HG02973 (cell line): ENCODE measurements around the gene PLA2G1B.
A peak's percentile ranks its signal among the peaks of the same experiment; 100 is the strongest.

Experiments
- ATAC-seq: cut with Tn5 transposase; IDR thresholded peaks from one replicate; pipeline ENCODE4 v1.9.1; 2021; ENCODE audit warnings: moderate library complexity; ENCODE audit not compliant: unreplicated experiment

Gene PLA2G1B

DNA sequence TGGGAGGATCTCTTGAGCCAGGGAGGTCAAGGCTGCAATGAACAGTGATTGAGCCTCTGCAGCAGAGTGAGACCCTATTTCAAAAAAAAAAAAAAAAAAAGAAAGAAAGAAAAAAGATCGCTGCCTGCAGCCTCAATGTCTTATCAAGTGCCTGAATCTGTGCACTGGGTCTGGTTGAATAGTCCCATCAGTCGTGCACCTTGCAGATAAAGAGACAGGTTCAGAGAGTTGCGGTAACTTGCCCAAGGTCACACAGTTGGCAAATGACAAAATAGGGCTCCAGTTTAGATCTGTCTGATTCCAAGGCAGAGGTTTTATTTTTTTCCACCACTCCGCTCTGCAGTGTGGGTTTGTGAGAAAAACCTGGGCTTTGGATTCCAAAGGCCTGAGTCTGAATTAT is 649 bp upstream of the PLA2G1B start:
- no peak for ATAC-seq

DNA sequence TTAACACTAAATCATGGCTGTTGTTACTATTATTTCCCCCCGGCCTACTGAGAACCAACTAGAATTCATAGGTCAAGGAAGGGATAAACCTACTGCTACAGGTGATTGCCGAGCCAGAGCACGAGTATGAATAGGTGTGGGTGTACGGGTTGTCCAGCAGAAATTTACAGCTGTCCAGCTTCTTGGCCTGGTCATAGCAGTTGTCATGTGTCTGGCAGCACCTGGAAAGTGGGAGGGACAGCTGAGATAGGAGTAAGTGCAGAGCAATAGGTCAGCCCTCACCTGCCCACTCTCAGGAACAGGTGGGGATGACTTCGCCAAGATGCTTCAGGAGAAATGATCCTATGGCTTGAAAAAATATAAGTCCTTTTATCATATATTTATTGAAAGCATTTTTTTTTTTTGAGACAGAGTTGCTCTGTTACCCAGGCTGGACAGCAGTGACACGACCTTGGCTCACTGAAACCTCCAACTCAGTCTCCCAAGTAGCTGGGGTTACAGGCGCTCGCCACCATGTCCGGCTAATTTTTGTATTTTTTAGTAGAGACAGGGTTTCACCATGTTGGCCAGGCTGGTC is 2.6 kb downstream of the PLA2G1B start:
- ATAC-seq, result no peak

DNA sequence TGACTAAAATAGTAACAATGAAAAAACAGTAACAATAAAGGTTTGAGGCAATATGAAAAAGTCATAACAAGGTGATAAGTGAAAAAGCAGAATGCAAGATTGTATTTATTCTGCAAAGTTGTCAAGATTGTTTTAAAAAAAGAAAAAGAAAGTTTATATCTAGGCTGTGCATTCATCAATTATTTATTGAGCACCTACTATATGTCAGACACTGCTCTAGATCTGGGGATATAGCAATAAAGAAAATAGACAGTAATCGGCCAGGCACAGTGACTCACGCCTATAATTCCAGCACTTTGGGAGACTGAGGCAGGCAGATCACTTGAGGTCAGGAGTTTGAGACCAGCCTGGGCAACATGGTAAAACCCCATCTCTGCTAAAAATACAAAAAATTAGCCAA is 3.8 kb downstream of the PLA2G1B start:
- no peak for ATAC-seq

DNA sequence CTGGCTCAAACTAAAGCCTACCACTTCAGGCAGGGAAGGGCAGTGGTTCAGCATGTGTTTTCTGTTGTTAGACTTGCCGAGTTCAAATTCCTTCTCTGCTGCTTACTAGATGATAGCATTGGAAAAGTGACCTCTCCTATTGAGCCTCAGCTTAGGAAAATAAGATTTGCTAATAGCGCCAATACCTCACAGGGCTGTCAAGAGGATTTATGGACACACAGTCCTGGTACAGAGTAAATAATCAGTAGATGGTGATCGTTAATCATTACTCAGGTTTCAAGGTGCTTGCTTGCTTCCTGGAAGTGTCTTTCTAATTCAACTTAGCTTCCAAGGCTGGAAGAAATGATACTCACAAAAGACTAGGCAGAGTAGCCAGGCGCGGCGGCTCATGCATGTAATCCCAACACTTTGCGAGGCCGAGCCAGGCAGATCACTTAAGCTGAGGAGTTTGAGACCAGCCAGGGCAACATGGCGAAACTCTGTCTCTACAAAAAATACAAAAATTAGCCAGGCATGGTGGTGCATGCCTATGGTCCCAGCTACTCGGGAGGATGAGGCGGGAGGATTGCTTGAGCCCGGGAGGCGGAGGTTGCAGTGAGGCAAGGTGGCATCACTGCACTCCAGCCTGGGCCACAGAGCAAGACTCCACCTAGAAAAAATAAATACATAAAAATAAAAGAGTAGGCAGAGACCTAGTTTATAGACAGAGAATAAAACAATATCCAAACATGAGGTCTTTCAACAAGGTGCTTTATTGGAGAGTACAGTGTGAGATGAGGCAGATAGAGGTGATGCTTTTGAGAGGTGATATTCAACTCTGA is 6.0 kb downstream of the PLA2G1B start:
- ATAC-seq, result no peak

DNA sequence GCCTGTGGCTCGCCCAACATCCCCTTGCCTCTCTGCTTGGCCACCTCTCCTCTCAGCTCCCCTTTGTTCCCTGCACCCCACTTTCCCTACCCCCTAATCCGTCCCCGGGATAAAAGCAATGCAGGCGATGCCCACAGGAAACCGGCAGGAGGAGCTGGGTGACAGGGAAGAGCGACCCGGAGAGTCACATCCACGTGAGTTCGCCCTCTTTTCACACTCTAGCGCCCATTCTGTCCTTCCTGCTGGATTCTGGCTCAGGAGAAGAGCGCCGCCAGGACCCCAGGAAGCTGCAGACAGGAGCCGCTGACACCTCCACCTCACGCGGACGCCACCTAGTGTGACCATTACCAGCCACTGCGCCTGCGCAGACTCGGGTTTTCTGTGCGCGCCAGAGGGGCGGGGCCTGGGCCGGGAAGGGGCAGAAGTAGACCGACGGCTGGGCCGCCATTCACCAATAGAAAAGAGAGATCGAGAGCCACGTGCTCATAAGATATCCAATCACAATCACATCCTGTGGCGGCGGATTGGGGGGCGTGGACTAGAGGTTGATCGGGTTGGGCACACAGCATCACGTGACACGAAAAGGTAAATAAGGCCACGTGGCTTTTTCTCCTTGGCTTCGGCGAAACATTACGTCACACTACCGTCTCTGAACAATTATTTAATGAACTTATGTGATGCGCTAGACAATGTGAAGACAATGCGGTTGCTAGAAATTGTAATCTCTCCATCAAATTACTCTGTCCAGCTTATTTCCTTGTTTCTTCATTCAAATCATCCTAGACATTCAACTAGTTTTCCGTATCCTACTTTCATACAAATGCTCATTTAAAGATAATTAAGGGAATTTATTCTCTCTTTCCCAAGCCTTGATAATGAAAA is 10.1 kb downstream of the PLA2G1B start:
- ATAC-seq, result peak; percentile 95

DNA sequence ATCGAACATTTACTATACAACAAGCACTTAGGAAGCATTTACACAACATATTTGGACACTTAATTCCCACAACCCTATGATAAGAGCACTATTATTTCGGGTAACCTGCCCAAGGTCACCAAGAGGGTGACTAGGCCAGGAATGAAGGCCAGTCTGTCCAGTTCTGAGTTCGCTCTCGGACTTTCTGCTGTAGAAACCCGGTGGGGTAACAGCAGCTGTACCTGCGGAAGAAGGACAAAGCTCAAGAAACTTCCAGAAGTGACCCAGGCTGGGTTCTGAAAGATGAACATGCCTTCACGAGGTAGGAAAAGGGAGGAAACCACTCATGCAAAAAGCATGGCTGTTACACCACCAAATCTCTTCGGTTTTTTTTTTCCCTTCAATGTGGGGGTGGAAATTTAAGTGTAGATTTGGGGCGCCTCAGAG is 10.8 kb downstream of the PLA2G1B start:
- peak; percentile 7 for ATAC-seq

DNA sequence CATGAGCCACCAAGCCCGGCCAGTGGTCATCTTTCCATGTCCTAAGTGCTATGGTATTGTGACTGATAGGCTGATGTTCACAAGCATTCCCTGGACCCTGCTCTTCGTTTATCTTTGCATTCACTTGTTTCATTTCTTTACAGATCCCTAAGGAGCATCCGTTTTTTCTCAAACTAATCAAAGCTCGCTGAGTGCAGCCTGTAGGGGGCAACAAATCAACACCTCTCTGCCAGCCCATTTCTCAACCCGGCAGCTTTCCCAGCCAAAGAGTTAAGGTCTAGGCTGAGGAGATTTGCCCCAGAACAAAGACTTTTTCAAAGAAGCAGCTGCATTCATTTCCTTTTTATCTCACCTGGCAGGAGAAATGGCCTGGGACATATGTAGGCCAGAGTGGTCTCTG is 13.4 kb downstream of the PLA2G1B start:
- no peak for ATAC-seq

DNA sequence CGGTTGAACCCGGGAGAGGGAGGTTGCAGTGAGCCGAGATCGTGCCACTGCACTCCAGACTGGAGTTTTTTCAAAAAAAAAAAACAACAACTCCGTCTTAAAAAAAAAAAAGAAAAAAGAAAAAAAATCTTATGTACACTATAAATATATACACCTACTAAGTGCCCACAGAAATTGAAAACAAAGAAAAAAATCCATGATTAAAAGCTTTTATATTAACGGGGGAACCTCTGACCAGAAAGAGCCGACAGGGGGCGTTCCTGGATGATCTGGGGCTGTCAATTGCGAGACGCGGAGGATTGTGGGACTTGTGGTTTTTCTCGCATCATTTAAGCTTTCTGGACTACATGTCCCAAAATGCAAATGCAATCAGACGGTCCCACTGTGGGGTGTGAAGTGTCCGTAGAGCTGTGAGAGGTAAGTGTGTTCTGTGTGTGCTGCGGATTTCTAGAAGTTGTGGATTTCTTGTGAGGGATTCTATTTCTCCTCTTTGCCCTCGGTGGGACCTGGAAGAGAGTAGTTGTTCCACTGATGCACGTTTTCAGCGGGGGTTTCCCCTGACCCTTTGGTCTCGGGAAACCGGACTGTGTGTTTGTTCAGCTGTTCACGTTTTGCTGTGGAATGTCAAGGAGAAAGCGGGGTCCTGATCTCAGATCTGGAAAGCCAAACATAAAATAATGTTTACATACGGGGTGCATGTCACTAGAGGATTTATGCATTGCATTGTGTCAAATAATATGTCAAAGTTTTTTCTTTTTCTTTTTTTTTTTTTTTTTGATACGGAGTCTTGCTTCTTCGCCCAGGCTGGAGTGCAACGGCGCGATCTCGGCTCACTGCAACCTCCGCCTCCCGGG is 25.4 kb downstream of the PLA2G1B start, which contains the start of gene SIRT4:
TSS of gene SIRT4 (plus strand) at position 360 of the 854 bp plus-strand sequence. CDS start 1,241 bp downstream, outside the sequence.
- peak; percentile 91 for ATAC-seq

DNA sequence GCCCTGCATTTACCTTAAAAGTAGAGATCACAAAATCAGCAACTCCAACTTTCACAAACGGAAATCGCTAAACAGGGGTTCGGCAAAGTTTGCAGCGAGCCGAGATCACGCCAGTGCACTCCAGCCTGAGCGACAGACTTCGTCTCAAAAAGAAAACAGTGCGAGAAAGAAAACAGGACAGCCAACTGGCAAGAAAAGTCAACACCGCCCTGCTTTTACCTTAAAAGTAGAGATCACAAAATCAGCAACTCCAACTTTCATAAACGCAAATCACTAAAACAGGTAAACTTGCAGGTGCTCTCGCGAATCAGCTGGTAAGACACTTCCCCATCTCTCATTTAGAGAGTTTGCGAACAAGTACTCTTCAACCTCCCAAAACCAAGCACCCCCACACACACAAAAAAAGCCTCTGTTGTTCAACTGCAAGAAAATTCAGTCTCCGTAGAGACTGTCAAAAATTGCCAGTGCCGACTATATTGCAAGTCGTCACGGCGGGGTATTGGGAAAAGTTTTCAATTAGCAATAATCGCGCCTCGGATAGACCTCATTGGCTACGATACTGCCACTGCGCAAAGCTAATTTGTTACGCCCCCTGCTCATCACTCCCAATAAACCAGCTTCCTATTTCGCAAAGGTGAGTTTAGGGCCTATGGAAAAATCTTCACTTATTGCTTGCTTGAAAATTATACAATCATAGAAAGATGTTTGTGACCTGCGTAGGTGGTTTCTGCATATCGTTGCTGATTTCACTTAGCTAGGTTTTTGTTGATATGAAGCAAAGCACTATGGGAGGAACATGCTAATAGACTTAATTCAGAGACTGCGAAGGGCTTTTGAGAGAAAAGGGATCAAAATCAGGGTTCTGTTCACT is 34.7 kb downstream of the PLA2G1B start, which contains the start of gene RNU4-1:
TSS of gene RNU4-1 (minus strand) at position 577 of the 871 bp plus-strand sequence.
- peak; percentile 47 for ATAC-seq

DNA sequence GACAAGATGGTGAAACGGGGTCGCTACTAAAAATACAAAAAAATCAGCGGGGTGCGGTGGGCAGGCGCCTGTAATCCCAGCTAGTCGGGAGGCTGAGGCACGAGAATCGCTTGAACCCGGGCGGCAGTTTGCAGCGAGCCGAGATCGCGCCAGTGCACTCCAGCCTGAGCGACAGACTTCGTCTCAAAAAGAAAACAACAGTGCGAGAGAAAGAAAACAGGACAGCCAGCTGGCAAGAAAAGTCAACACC is 35.2 kb downstream of the PLA2G1B start:
- no peak for ATAC-seq

DNA sequence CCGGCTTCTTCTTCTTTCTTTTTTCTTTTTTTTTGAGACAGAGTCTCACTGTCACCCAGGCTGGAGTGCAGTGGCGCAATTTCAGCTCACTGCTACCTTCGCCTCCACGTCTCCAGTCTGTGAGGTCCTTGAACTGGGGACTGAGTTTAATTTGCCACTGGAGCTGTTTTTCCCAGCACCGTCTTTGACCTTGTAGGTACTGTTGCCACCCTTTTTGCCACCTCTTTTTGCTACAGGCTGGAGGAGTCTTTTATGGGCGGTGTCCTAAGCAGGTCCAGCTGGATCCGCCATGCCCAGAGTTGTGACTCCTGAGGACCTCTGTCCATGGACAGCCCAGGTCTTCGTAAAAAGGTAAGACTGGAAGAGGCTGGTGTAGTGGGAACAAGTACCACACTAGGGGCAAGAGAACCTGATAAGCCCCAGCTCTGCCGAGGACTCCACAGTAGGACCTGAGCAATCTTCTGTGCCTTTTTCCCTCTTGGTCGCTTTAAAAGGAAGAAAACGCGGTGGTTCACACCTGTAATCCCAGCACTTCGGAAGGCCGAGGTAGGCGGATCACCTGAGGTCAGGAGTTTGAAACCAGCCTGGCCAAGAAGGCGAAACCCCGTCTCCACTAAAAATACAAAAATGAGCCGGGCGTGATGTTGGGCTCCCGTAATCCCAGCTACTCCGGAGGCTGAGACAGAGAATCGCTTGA is 36.8 kb downstream of the PLA2G1B start:
- no peak for ATAC-seq

DNA sequence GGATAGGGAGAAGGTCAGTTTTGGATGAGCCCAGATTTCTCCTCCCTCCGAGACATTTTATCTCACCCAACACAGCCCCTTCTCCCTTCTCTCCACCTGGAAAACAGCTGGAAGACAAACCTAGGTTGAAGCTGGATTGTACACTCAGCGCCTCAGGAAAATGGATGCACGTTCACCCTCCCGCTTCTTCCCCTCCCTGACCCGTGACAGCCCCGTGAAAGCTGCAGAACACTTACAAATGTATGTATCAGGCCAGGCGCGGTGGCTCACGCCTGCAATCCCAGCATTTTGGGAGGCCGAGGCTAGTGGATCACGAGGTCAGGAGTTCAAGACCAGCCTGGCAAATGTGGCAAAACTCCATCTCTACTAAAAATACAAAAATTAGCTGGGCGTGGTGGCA is 40.1 kb downstream of the PLA2G1B start:
- ATAC-seq, result no peak

DNA sequence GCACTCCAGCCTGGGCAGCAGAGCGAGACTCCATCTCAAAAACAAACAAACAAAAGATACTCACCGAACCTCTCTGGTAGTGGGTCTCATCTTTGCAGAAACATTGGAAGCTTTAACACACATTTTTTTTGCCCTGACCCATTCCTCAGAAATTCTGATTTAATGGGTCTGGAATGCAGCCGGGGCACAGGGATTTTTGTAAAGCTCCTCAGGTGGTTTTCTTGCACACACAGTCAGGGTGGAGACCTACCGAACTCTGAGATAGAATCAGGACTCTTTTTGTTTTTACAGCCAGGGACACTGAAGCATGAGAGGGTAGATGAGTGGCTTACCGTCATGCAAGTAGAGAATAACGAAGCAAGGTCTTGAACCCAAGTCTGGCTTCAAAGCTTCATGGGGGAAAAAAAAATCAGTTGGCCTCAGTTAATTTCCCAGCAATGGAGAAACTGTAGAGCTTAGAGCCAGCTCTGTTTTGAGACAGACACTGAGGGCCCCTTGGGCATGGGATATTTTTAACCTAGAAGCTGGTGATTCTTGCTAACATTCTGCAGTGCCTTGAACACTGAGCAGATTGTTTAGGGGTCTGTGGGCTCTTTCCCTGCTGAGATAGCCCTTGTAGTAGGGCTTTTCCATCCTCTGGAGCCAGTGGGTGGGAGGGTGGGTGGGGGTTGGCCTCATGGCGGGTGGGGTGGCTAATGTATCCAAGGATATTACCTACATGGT is 40.6 kb downstream of the PLA2G1B start:
- no peak for ATAC-seq

DNA sequence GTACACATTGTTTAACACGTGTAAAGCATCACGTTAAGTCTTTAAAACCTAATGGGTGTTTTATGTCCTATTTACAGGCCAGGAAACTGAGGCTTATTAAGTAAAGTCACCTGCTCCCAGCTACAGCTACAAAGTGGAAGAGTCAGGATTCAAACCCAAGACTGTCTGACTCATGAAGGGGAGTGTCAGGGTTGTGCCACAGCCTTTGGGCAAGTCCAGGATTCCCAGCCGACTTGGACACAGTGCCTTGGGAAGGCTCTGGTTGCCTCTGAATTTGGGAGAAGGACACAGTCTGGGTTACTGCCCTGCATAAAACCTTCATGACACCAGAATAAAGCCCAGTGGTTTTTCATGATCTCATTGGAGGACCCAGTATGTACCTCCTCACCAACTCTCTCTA is 43.2 kb downstream of the PLA2G1B start:
- no peak for ATAC-seq

DNA sequence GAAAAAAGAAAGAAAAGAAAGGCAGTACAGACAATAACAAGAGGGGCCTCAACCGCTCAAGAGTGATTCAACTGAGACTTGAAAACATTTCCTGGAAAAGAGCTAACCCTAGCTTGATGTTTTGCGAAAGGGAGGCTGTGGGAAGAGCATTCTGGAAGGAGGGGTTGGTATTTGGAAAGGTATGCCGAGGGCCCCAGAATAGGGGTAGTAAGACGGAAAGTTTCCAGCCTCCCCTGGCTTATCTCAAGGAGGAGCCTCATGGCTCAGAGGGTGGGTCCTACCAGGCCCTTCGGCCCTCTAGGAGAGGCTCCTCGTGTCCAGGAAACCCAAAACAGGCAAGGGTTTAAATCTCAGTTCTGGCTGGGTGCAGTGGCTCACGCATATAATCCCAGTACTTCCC is 44.3 kb downstream of the PLA2G1B start:
- no peak for ATAC-seq

DNA sequence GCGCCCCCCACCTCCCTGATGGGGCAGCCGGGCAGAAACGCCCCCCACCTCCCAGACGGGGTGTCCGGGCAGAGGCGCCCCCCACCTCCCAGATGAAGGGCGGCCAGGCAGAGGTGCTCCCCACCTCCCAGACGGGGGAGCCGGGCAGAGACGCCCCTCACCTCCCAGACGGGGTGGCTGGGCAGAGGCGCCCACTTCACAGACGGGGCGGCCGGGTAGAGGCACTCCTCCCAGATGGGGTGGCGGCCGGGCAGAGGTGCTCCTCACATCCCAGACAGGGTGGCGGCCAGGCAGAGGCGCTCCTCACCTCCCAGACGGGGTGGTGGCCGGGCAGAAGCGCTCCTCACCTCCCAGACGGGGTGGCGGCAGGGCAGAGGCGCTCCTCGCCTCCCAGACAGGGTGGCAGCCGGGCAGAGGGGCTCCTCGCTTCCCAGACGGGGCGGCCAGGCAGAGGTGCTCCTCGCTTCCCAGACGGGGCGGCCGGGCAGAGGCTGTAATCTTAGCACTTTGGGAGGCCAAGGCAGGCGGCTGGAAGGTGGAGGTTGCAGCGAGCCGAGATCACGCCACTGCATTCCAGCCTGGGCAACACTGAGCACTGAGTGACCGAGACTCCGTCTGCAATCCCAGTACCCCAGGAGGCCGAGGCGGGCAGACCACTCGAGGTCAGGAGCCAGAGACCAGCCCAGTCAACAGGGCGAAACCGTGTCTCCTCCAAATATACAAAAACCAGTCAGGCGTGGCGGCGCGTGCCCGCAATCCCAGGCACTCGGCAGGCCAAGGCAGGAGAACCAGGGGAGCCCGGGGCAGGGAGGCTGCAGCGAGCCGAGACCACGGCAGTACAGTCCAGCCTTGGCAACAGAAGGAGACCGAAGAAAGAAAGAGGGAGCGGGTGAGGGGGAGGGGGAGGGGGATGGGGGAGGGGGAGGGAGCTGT is 49.2 kb downstream of the PLA2G1B start:
- no peak for ATAC-seq

DNA sequence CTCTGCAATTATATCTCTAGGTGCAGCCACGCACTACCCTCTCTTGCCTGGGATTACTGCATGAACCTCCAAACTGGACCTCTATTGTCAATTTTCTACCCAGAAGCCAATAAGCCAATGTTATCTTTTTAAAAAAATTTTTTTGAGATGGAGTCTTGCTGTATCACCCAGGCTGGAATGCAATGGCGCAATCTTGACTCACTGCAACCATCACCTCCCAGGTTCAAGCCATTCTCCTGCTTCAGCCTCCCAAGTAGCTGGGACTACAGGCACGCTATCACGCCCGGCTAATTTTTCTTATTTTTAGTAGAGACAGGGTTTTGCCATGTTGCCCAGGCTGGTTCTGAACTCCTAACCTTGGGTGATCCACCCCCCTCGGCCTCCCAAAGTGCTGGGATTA is 50.8 kb downstream of the PLA2G1B start:
- ATAC-seq, result no peak
